Measurements from ENCODE around the gene STARD4.

- no peak for TF ChIP-seq POLR2A (IDR thresholded peaks at IDR 0.05)
- TF ChIP-seq, protein P1, sequence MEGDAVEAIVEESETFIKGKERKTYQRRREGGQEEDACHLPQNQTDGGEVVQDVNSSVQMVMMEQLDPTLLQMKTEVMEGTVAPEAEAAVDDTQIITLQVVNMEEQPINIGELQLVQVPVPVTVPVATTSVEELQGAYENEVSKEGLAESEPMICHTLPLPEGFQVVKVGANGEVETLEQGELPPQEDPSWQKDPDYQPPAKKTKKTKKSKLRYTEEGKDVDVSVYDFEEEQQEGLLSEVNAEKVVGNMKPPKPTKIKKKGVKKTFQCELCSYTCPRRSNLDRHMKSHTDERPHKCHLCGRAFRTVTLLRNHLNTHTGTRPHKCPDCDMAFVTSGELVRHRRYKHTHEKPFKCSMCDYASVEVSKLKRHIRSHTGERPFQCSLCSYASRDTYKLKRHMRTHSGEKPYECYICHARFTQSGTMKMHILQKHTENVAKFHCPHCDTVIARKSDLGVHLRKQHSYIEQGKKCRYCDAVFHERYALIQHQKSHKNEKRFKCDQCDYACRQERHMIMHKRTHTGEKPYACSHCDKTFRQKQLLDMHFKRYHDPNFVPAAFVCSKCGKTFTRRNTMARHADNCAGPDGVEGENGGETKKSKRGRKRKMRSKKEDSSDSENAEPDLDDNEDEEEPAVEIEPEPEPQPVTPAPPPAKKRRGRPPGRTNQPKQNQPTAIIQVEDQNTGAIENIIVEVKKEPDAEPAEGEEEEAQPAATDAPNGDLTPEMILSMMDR (IDR thresholded peaks at IDR 0.05) = no peak
These were observed 40.2 kb upstream of the STARD4 start for GRCh38 chr5:111552492-111552891.

All from testis (tissue), 2 donors.